SU-DHL-6 (cell line): ENCODE data around the gene ZNF362.

Experiments used
- H2AFZ ChIP-seq: fragments of 200-600 bp; sonication (generic); 2 replicates; pipeline ENCODE4 v1.6.1; 2014; ENCODE audit warnings: low read depth, mild to moderate bottlenecking, moderate library complexity, mixed read lengths, antibody characterized with exemption, low read length; ENCODE audit not compliant: severe bottlenecking
- H3F3A ChIP-seq: fragments of 200-600 bp; shearing (Covaris generic); 2 replicates; pipeline ENCODE4 v1.6.0; 2016; ENCODE audit warnings: antibody characterized with exemption, mild to moderate bottlenecking; ENCODE audit not compliant: insufficient read depth
- H3K27ac ChIP-seq: fragments of 200-600 bp; sonication (generic); 2 replicates; pipeline ENCODE4 v1.5.1; 2016; ENCODE audit warnings: low read depth, mild to moderate bottlenecking, low read length, moderate library complexity, mixed read lengths
- H3K27me3 ChIP-seq: fragments of 200-600 bp; sonication (generic), shearing (Covaris generic); 2 replicates; pipeline ENCODE4 v1.6.0; 2014; ENCODE audit warnings: mild to moderate bottlenecking, low read length
- H3K36me3 ChIP-seq: fragments of 200-600 bp; sonication (generic); 2 replicates; pipeline ENCODE4 v1.6.1; 2014; ENCODE audit warnings: mild to moderate bottlenecking, low read length, mixed read lengths
- H3K4me2 ChIP-seq: fragments of 300-600, 200-600 bp; shearing (Covaris generic), sonication (generic); 2 replicates; pipeline ENCODE4 v1.6.0; 2014; ENCODE audit warnings: low read length, low read depth, mild to moderate bottlenecking; ENCODE audit not compliant: poor library complexity, severe bottlenecking
- H3K4me3 ChIP-seq: fragments of 200-600 bp; sonication (generic); 2 replicates; pipeline ENCODE4 v1.5.1; 2014; ENCODE audit warnings: antibody characterized with exemption, low read length, mild to moderate bottlenecking, mixed read lengths; ENCODE audit not compliant: insufficient read depth, poor library complexity, severe bottlenecking
- H3K79me2 ChIP-seq: fragments of 200-600 bp; sonication (generic); 2 replicates; pipeline ENCODE4 v1.6.1; 2014; ENCODE audit warnings: mild to moderate bottlenecking, low read length, moderate library complexity; ENCODE audit not compliant: insufficient read depth
- H3K9ac ChIP-seq: fragments of 200-600 bp; sonication (generic); 2 replicates; pipeline ENCODE4 v1.7.0; 2014; ENCODE audit warnings: mild to moderate bottlenecking, low read length
- H3K9me2 ChIP-seq: fragments of 200-600 bp; sonication (generic); replicated peaks from 2 replicates; pipeline ENCODE4 v1.6.1; 2014; ENCODE audit warnings: low read length; ENCODE audit not compliant: insufficient read depth
- H3K9me3 ChIP-seq: fragments of 200-600 bp; sonication (generic); 2 replicates; pipeline ENCODE4 v1.6.1; 2014; ENCODE audit warnings: low read length, mixed read lengths; ENCODE audit not compliant: insufficient read depth
- H4K20me1 ChIP-seq: fragments of 200-600 bp; sonication (generic); 2 replicates; pipeline ENCODE4 v1.6.1; 2014; ENCODE audit warnings: low read depth, mild to moderate bottlenecking, antibody characterized with exemption, low read length, moderate library complexity, mixed read lengths
- EZH2phosphoT487 ChIP-seq: fragments of 200-600 bp; sonication (generic), shearing (Covaris generic); conservative IDR thresholded peaks from 2 replicates; pipeline ENCODE4 v1.6.1; 2018; ENCODE audit warnings: mild to moderate bottlenecking, antibody characterized with exemption, low read length, moderate library complexity, mixed read lengths
- TF ChIP-seq, protein P1 (sequence below): fragments of 200-600 bp; sonication (generic); IDR thresholded peaks from one replicate; pipeline ENCODE4 v1.5.1; 2017; ENCODE audit warnings: antibody characterized with exemption, mild to moderate bottlenecking, low read length, moderate library complexity; ENCODE audit not compliant: insufficient read depth, poor library complexity, severe bottlenecking

The ZNF362 gene

GRCh38 chr1:33254491-33254890, 1.8 kb upstream of the ZNF362 start:
- TF ChIP-seq EZH2phosphoT487, result no peak
- TF ChIP-seq, protein P1, sequence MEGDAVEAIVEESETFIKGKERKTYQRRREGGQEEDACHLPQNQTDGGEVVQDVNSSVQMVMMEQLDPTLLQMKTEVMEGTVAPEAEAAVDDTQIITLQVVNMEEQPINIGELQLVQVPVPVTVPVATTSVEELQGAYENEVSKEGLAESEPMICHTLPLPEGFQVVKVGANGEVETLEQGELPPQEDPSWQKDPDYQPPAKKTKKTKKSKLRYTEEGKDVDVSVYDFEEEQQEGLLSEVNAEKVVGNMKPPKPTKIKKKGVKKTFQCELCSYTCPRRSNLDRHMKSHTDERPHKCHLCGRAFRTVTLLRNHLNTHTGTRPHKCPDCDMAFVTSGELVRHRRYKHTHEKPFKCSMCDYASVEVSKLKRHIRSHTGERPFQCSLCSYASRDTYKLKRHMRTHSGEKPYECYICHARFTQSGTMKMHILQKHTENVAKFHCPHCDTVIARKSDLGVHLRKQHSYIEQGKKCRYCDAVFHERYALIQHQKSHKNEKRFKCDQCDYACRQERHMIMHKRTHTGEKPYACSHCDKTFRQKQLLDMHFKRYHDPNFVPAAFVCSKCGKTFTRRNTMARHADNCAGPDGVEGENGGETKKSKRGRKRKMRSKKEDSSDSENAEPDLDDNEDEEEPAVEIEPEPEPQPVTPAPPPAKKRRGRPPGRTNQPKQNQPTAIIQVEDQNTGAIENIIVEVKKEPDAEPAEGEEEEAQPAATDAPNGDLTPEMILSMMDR, result no peak
- Histone ChIP-seq H3K9me3 (no peaks in the 10 kb centered on the region), H3K4me2 (no peak overlapping the region), H3K27me3 (no peaks in the 10 kb centered on the region), H2AFZ (no peak overlapping the region), H3K36me3 (no peaks in the 10 kb centered on the region), H3F3A (no peaks in the 10 kb centered on the region), H3K9me2 (no peaks in the 10 kb centered on the region), H3K9ac (no peak overlapping the region), H3K4me3 (no peak overlapping the region), H3K27ac (no peak overlapping the region), H3K79me2 (no peaks in the 10 kb centered on the region), H4K20me1 (no peaks in the 10 kb centered on the region)

DNA sequence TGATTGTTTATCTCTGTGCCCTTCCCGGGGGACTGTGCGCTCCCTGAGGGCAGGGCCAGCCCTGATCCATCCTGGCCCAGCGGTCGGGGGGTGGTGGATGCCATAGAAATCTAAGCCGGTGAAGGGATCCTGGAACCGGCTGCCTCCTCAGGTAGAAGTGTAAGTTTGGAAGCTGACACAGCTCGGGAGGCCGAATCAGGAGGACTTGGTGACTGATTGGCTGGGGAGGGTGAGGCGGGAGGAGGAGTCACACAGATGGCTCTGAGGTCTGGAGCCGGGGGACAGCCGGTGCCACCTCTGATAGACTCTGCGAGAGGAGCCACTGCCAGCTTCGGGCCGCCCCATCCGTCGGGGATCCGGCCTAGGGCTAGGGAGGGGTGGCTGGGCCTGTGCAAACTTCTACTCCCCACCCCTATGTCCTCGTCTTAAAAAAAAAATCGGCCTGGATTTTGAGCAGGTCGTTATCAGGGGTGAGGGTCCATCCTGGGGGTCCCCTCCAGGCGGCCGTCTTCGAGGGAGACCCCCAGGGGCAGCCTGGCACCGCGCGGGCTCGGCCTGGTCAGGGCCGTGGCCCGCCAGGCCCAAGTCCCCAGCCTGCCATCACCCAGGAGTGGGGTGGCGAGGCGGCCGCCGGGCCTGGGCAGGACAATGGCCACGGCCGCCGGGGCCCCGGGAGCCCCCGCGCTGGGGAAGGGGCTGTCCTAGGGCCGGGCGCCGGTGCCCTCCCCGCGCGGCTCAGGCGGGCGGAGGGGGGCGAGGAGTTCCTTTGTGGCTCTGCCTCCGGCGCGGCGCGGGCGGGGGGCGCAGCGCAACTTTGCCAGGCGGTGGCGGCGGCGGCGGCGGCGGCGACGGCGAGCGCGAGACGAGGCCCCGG, 708 bp upstream of the ZNF362 start:
- H3K9me2 ChIP-seq, result no peaks in the 10 kb centered on the region
- no peaks in the 10 kb centered on the region for H3K79me2 ChIP-seq
- TF ChIP-seq, protein P1, result no peak
- no peak for TF ChIP-seq EZH2phosphoT487
- peak overlapping the region; percentile 36 for H3K4me2 ChIP-seq
- H3K36me3 ChIP-seq, result no peaks in the 10 kb centered on the region
- H3K4me3 ChIP-seq, result no peak overlapping the region
- H3F3A ChIP-seq, result no peaks in the 10 kb centered on the region
- H2AFZ ChIP-seq, result no peak overlapping the region
- H3K9ac ChIP-seq, result no peak overlapping the region
- no peaks in the 10 kb centered on the region for H4K20me1 ChIP-seq
- no peak overlapping the region for H3K27ac ChIP-seq
- H3K9me3 ChIP-seq, result no peaks in the 10 kb centered on the region
- no peaks in the 10 kb centered on the region for H3K27me3 ChIP-seq

DNA sequence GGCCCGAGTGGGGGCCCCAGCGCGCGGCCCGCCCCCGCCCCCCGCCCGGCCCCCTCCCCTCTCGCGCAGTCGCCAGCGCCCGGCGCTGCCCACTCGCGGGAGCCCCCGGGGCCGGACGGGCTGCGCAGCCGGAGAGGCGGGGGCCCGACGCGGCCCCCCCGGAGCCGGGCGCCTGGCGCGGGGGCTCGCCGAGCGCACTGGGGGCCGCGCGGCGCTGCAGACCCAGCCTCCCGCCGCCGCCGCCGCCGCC, 146 bp upstream of the ZNF362 start:
- H3K27ac ChIP-seq, result no peak overlapping the region
- no peak overlapping the region for H3K4me3 ChIP-seq
- no peak for TF ChIP-seq EZH2phosphoT487
- TF ChIP-seq, protein P1, result no peak
- no peak overlapping the region for H2AFZ ChIP-seq
- H3K36me3 ChIP-seq, result no peaks in the 10 kb centered on the region
- no peaks in the 10 kb centered on the region for H3K79me2 ChIP-seq
- no peaks in the 10 kb centered on the region for H4K20me1 ChIP-seq
- H3K9me3 ChIP-seq, result no peaks in the 10 kb centered on the region
- H3K27me3 ChIP-seq, result no peaks in the 10 kb centered on the region
- no peaks in the 10 kb centered on the region for H3K9me2 ChIP-seq
- H3K9ac ChIP-seq, result no peak overlapping the region
- no peaks in the 10 kb centered on the region for H3F3A ChIP-seq
- H3K4me2 ChIP-seq, result no peak overlapping the region
